PC-9 (cell line): Measurements from ENCODE around the gene MARS1.

ENCODE experiments used
- EZH2 ChIP-seq: fragments of 200-600 bp; sonication (generic); IDR thresholded peaks from 2 replicates; pipeline ENCODE4 v1.8.0; 2017; ENCODE audit warnings: antibody characterized with exemption, low read depth
- TF ChIP-seq, protein P1 (sequence below): fragments of 200-600 bp; sonication (generic); conservative IDR thresholded peaks from 2 replicates; pipeline ENCODE4 v1.6.1; 2017; ENCODE audit warnings: mixed run types, antibody characterized with exemption, mild to moderate bottlenecking, moderate library complexity

- TF ChIP-seq, protein P1, sequence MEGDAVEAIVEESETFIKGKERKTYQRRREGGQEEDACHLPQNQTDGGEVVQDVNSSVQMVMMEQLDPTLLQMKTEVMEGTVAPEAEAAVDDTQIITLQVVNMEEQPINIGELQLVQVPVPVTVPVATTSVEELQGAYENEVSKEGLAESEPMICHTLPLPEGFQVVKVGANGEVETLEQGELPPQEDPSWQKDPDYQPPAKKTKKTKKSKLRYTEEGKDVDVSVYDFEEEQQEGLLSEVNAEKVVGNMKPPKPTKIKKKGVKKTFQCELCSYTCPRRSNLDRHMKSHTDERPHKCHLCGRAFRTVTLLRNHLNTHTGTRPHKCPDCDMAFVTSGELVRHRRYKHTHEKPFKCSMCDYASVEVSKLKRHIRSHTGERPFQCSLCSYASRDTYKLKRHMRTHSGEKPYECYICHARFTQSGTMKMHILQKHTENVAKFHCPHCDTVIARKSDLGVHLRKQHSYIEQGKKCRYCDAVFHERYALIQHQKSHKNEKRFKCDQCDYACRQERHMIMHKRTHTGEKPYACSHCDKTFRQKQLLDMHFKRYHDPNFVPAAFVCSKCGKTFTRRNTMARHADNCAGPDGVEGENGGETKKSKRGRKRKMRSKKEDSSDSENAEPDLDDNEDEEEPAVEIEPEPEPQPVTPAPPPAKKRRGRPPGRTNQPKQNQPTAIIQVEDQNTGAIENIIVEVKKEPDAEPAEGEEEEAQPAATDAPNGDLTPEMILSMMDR = no peak
- no peak for TF ChIP-seq EZH2
Measured at GRCh38 chr12:57476162-57476992, 11.5 kb upstream of the MARS1 start.
